LHCN-M2 (cell line): Measurements from ENCODE around the gene CYSRT1. TPM values are rescaled to one million over a fixed set of nuclear protein-coding genes. Genes with fewer than 3 reads are reported as not detected.

ENCODE experiments used
- DNase-seq: peaks from one replicate; pipeline ENCODE4 v3.0.0-alpha.2; 2012; ENCODE audit warnings: low read depth
- polyA plus RNA-seq: library from polyadenylated mRNA; unstranded; fragments of >200 nt; gene quantifications from one replicate; pipeline ENCODE4 v1.2.1, GENCODE V29; 2012; ENCODE audit warnings: missing spikeins
- total RNA-seq: library from RNA; depleted of rRNA; stranded (reverse); fragments of >200 nt; gene quantifications from 2 replicates; pipeline ENCODE4 v1.2.3, GENCODE V29; 2014; rRNA removed

The CYSRT1 gene
- 4.1 and 4.4 TPM in 2 replicates for total RNA-seq
- polyA plus RNA-seq, result 2.9 TPM

- DNase-seq, result peak; percentile 62
These were observed at the start of gene CYSRT1 for GRCh38 chr9:137224830-137225694. CYSRT1 (plus strand) TSS chr9:137225174; CDS start chr9:137225622, 448 bp downstream.

GRCh38 chr9:137175345-137175961, 49.5 kb upstream of the CYSRT1 start:
- no peak for DNase-seq

- peak; percentile 50 for DNase-seq
These were observed 48.4 kb upstream of the CYSRT1 start for GRCh38 chr9:137176302-137177182.

- DNase-seq, result no peak
These were observed 46.6 kb upstream of the CYSRT1 start for GRCh38 chr9:137178201-137178938.

- no peak for DNase-seq
These were observed 45.9 kb upstream of the CYSRT1 start for GRCh38 chr9:137178939-137179630.

GRCh38 chr9:137179761-137180160, 45.2 kb upstream of the CYSRT1 start:
- DNase-seq, result no peak

- no peak for DNase-seq
These were observed 44.5 kb upstream of the CYSRT1 start for GRCh38 chr9:137180491-137180890.

- no peak for DNase-seq
These were observed 43.3 kb upstream of the CYSRT1 start for GRCh38 chr9:137181680-137182079.

- DNase-seq, result no peak
These were observed 42.1 kb upstream of the CYSRT1 start for GRCh38 chr9:137182836-137183235.

- DNase-seq, result no peak
These were observed 40.9 kb upstream of the CYSRT1 start for GRCh38 chr9:137183980-137184595.

- DNase-seq, result no peak
These were observed 39.9 kb upstream of the CYSRT1 start for GRCh38 chr9:137184881-137185660.

GRCh38 chr9:137185921-137186320, 39.1 kb upstream of the CYSRT1 start:
- no peak for DNase-seq

GRCh38 chr9:137186385-137186784, 38.6 kb upstream of the CYSRT1 start:
- no peak for DNase-seq

- no peak for DNase-seq
These were observed 37.6 kb upstream of the CYSRT1 start for GRCh38 chr9:137187386-137187785.

GRCh38 chr9:137188086-137188489, 36.9 kb upstream of the CYSRT1 start:
- DNase-seq, result no peak

GRCh38 chr9:137188490-137189296, 36.3 kb upstream of the CYSRT1 start, which contains the start of the genes ANAPC2 and SSNA1:
ANAPC2 (minus strand) TSS chr9:137188560; CDS start chr9:137188532, 28 bp downstream.
SSNA1 (plus strand) TSS chr9:137188676; CDS start chr9:137188727, 51 bp downstream.
- DNase-seq, result peak; percentile 93

- DNase-seq, result no peak
These were observed 35.4 kb upstream of the CYSRT1 start for GRCh38 chr9:137189297-137190295.
